A673 (cell line): ENCODE data around the gene ITGB3. TPM values are rescaled to one million over a fixed set of nuclear protein-coding genes. Genes with fewer than 3 reads are reported as not detected.

Source experiments
- BruUV-seq: library from RNA; stranded (reverse); fragments of 400-500 nt; replicated peaks from 2 replicates; lab custom pipeline; 2021; lab: Mats Ljungman, UMichigan
- CTCF ChIA-PET: fragments of 300-600 bp; sonication (Branson Sonifier 250); formaldehyde crosslinking; loops from one replicate; lab custom pipeline; 2022; ENCODE audit warnings: antibody characterized with exemption; lab: Charles Lee
- POLR2A ChIA-PET: fragments of 300-600 bp; sonication (Branson Sonifier 250); formaldehyde crosslinking; loops from one replicate; lab custom pipeline; 2022; ENCODE audit warnings: antibody characterized with exemption; ENCODE audit not compliant: low non-redundant PET; lab: Charles Lee
- DNase-seq: peaks from one replicate; pipeline ENCODE4 v3.0.0-alpha.2; 2015; ENCODE audit warnings: low spot score
- H3K27ac ChIP-seq: fragments of 200-600 bp; sonication (generic); 2 replicates; pipeline ENCODE4 v1.5.1; 2016; ENCODE audit warnings: mixed run types, low read depth, mild to moderate bottlenecking, mixed read lengths, antibody characterized with exemption, low read length; ENCODE audit not compliant: poor library complexity, severe bottlenecking
- H3K27me3 ChIP-seq: fragments of 200-600 bp; sonication (generic); replicated peaks from 2 replicates; pipeline ENCODE4 v1.6.1; 2017; ENCODE audit warnings: mixed run types, low read depth, mild to moderate bottlenecking, mixed read lengths, antibody characterized with exemption, low read length; ENCODE audit not compliant: insufficient read depth, poor library complexity
- H3K36me3 ChIP-seq: fragments of 200-600 bp; sonication (generic); 2 replicates; pipeline ENCODE4 v1.6.1; 2016; ENCODE audit warnings: mixed run types, mild to moderate bottlenecking, mixed read lengths, antibody characterized with exemption, low read length; ENCODE audit not compliant: insufficient read depth, poor library complexity, severe bottlenecking
- H3K4me1 ChIP-seq: fragments of 200-600 bp; sonication (generic); 2 replicates; pipeline ENCODE4 v1.6.1; 2017; ENCODE audit warnings: mixed run types, mild to moderate bottlenecking, mixed read lengths, antibody characterized with exemption, low read length; ENCODE audit not compliant: insufficient read depth, poor library complexity, severe bottlenecking
- H3K4me3 ChIP-seq: fragments of 200-600 bp; sonication (generic); 2 replicates; pipeline ENCODE4 v1.5.1; 2016; ENCODE audit warnings: low read depth, mixed run types, mild to moderate bottlenecking, mixed read lengths, low read length; ENCODE audit not compliant: poor library complexity, severe bottlenecking
- H3K9me3 ChIP-seq: fragments of 200-600 bp; sonication (generic); 2 replicates; pipeline ENCODE4 v1.6.1; 2016; ENCODE audit warnings: mixed run types, low read depth, mild to moderate bottlenecking, mixed read lengths, antibody characterized with exemption, low read length; ENCODE audit not compliant: poor library complexity, severe bottlenecking
- EZH2 ChIP-seq: fragments of 200-600 bp; sonication (generic); IDR thresholded peaks from 2 replicates; pipeline ENCODE4 v1.6.1; 2017; ENCODE audit warnings: borderline replicate concordance, low read depth, mild to moderate bottlenecking, mixed read lengths, antibody characterized with exemption, low read length; ENCODE audit not compliant: poor library complexity, severe bottlenecking
- intact Hi-C: fragments of 100-400 bp; cut with micrococcal nuclease; formaldehyde crosslinking; loops from one replicate; pipeline ENCODE4 v1.10.0; 2022; ENCODE audit not compliant: unreplicated experiment
- total RNA-seq: library from RNA; stranded (reverse); gene quantifications from 2 replicates; pipeline ENCODE4 v1.2.3, GENCODE V29; 2021
- TF ChIP-seq, protein P1 (sequence below): fragments of 300-800, 200-600 bp; sonication (generic); conservative IDR thresholded peaks from 2 replicates; pipeline ENCODE4 v1.5.1; 2017; ENCODE audit warnings: low read depth, mild to moderate bottlenecking, antibody characterized with exemption, low read length, moderate library complexity, mixed read lengths

ITGB3 gene
- total RNA-seq, 1 experiment from 2014 or later: not detected

DNA sequence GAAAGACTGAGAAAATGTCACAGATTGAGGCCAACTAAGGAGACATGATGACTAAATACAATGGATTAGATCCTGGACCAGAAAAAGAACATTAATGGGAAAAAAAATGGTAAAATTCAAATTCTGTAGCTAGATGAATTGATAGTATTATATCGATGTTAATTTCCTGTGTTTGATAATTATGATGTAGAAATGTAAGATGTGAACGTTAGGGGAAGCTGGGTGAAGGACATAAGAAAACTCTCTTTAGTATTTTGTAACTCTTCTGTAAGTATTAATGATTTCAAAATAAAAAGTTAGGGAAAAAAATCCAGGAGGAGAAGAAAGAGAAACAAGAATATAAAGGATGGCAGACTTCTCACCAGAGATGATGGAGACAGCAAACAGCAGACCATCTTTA lies 2.8 kb upstream of the ITGB3 start:
- no peaks in the 10 kb centered on the region for H3K4me1 ChIP-seq
- ChIA-PET CTCF (no interaction called here), POLR2A (interaction anchor here (0.7 kb wide), 1 partner anchor 11 kb away, joined by 5 read pairs; no protein-coding TSS in a partner anchor)
- H3K36me3 ChIP-seq: no peaks in the 10 kb centered on the region
- no peak for TF ChIP-seq EZH2
- TF ChIP-seq, protein P1, sequence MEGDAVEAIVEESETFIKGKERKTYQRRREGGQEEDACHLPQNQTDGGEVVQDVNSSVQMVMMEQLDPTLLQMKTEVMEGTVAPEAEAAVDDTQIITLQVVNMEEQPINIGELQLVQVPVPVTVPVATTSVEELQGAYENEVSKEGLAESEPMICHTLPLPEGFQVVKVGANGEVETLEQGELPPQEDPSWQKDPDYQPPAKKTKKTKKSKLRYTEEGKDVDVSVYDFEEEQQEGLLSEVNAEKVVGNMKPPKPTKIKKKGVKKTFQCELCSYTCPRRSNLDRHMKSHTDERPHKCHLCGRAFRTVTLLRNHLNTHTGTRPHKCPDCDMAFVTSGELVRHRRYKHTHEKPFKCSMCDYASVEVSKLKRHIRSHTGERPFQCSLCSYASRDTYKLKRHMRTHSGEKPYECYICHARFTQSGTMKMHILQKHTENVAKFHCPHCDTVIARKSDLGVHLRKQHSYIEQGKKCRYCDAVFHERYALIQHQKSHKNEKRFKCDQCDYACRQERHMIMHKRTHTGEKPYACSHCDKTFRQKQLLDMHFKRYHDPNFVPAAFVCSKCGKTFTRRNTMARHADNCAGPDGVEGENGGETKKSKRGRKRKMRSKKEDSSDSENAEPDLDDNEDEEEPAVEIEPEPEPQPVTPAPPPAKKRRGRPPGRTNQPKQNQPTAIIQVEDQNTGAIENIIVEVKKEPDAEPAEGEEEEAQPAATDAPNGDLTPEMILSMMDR: no peak
- peaks cover 13% of the 10 kb centered on the region for H3K27me3 ChIP-seq
- intact Hi-C loops: no loop called here
- H3K4me3 ChIP-seq: no peak overlapping the region
- no peaks in the 10 kb centered on the region for H3K9me3 ChIP-seq
- no TSS peak for BruUV-seq
- no peak for DNase-seq
- H3K27ac ChIP-seq: no peak overlapping the region

DNA sequence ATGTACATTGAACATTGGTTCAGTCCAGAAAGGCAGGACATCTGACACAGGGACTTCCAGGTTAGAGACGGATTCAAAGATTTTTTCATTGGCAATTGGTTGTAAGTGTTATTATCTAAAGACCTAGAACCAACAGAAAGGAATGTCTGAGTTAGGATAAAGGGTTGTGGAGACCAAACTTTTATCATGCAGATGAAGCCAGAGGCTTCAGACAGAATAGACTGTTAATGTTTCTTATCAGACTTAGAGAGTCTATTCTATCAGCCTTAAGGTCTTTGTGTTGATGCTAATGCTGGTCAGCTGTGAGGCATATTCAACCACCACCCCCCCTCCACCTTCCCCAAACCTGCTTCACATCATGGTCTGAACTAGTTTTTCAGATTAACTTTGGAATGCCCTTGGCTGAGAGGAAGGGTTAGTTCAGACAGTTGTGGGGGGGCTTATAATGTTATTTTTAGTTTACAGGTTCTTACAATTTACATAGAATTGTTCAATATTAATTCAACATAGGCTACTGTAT lies 2.1 kb upstream of the ITGB3 start:
- H3K27me3 ChIP-seq: peaks cover 13% of the 10 kb centered on the region
- POLR2A ChIA-PET: no interaction called here

DNA sequence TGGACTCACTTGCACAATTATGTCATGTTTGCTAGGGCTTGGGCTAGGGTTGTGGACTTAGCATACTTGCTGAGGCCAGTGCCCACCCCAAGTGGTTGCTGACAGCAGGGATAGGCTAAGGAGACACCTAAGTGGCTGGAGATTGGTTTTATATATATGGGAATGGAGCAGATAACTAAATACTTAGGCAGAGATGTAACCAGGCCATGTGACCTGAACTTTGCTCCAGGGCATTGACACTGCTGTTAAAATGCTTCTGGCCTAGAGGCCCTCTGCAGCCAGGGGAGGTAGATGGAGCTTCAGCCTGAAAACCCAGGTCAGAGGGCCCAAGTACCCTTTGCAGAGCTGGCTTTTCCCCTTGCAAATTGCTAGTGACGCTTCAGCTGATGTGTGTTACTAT lies 1.4 kb upstream of the ITGB3 start:
- intact Hi-C loops: no loop called here
- POLR2A ChIA-PET: no interaction called here
- Histone ChIP-seq H3K27ac (no peak overlapping the region), H3K27me3 (peaks cover 13% of the 10 kb centered on the region), H3K9me3 (no peaks in the 10 kb centered on the region), H3K4me3 (no peak overlapping the region), H3K4me1 (no peaks in the 10 kb centered on the region), H3K36me3 (no peaks in the 10 kb centered on the region)
- DNase-seq: no peak
- CTCF ChIA-PET: no interaction called here
- no TSS peak for BruUV-seq
- no peak for TF ChIP-seq EZH2
- TF ChIP-seq, protein P1: no peak

More for the DNA sequence above, 2.1 kb upstream of the ITGB3 start:
- Histone ChIP-seq H3K27ac (no peak overlapping the region), H3K36me3 (no peaks in the 10 kb centered on the region), H3K9me3 (no peaks in the 10 kb centered on the region), H3K4me3 (no peak overlapping the region), H3K4me1 (no peaks in the 10 kb centered on the region)
- BruUV-seq: no TSS peak
- CTCF ChIA-PET: no interaction called here
- intact Hi-C loops: no loop called here
- no peak for TF ChIP-seq EZH2
- TF ChIP-seq, protein P1: no peak
- no peak for DNase-seq
